GM15510 (cell line): Measurements from ENCODE around the gene TCF7.

Experiments
- POLR2A ChIP-seq: IDR thresholded peaks from 3 replicates; pipeline ENCODE4 v1.6.1; 2011; ENCODE audit warnings: borderline replicate concordance; ENCODE audit not compliant: insufficient read length; ENCODE audit errors: extremely low read depth

Gene TCF7

GRCh38 chr5:134131578-134132350 lies 17.3 kb downstream of the TCF7 start:
- TF ChIP-seq POLR2A = no peak

GRCh38 chr5:134132372-134133187 lies 18.1 kb downstream of the TCF7 start:
- TF ChIP-seq POLR2A = no peak

GRCh38 chr5:134133188-134133994 lies 18.9 kb downstream of the TCF7 start:
- TF ChIP-seq POLR2A = no peak

GRCh38 chr5:134133995-134134541 lies 19.6 kb downstream of the TCF7 start:
- no peak for TF ChIP-seq POLR2A

GRCh38 chr5:134135091-134135655 lies 20.7 kb downstream of the TCF7 start:
- no peak for TF ChIP-seq POLR2A

- no peak for TF ChIP-seq POLR2A
Measured at GRCh38 chr5:134136221-134136631, 21.7 kb downstream of the TCF7 start.

GRCh38 chr5:134136771-134137170 lies 22.3 kb downstream of the TCF7 start:
- no peak for TF ChIP-seq POLR2A

- TF ChIP-seq POLR2A = no peak
Measured at GRCh38 chr5:134138416-134139376, 24.2 kb downstream of the TCF7 start.

- TF ChIP-seq POLR2A = no peak
Measured at GRCh38 chr5:134139377-134139851, 24.9 kb downstream of the TCF7 start.

- TF ChIP-seq POLR2A = no peak
Measured at GRCh38 chr5:134139891-134140469, 25.5 kb downstream of the TCF7 start.

- TF ChIP-seq POLR2A = no peak
Measured at GRCh38 chr5:134140530-134141201, 26.2 kb downstream of the TCF7 start.

- no peak for TF ChIP-seq POLR2A
Measured at GRCh38 chr5:134141331-134142050, 27.0 kb downstream of the TCF7 start.

GRCh38 chr5:134142052-134142451 lies 27.6 kb downstream of the TCF7 start:
- no peak for TF ChIP-seq POLR2A
